HCT116 (cell line): ENCODE data around the gene SVIL. TPM values are rescaled to one million over a fixed set of nuclear protein-coding genes. Genes with fewer than 3 reads are reported as not detected.

ENCODE experiments used
- ATAC-seq: fragments of 200-7000 bp; cut with Tn5 transposase; 2 replicates; pipeline ENCODE4 v1.9.1; 2020; ENCODE audit warnings: mild to moderate bottlenecking, moderate library complexity
- BruUV-seq: library from RNA; stranded (reverse); fragments of 400-500 nt; replicated peaks from 2 replicates; lab custom pipeline; 2021; lab: Mats Ljungman, UMichigan
- CTCF ChIA-PET: fragments of 300-600 bp; sonication (Branson Sonifier 250); formaldehyde crosslinking; loops from one replicate; lab custom pipeline; 2021; ENCODE audit warnings: antibody characterized with exemption; lab: Charles Lee
- POLR2A ChIA-PET: fragments of 300-600, 350-600 bp; sonication (Branson Sonifier 250); formaldehyde crosslinking; loops from one replicate; lab custom pipeline; 2021; ENCODE audit warnings: antibody characterized with exemption; lab: Charles Lee
- RAD21 ChIA-PET, 2 experiments: fragments of 300-600 bp; sonication (Branson Sonifier 250); formaldehyde crosslinking; loops; one replicate each; lab custom pipeline; 2023; ENCODE audit warnings: low total read pairs in 2 of 2; ENCODE audit not compliant: uncharacterized antibody in 2 of 2, unreplicated experiment in 2 of 2, low non-redundant PET in 1 of 2; lab: Charles Lee
- DNase-seq: peaks from one replicate; pipeline ENCODE4 v3.0.0-alpha.2; 2010; ENCODE audit warnings: low read depth, low spot score
- H2AFZ ChIP-seq: fragments of 200-600 bp; shearing (Covaris generic), sonication (generic); 2 replicates; pipeline ENCODE4 v1.6.1; 2017; ENCODE audit warnings: low read depth, mixed run types, mixed read lengths, antibody characterized with exemption, low read length; ENCODE audit not compliant: poor library complexity, severe bottlenecking
- H3K27ac ChIP-seq: 2 replicates; pipeline ENCODE4 v1.5.1; 2012; ENCODE audit warnings: low read depth, low read length
- H3K27me3 ChIP-seq: fragments of 200-600 bp; sonication (generic); 2 replicates; pipeline ENCODE4 v1.6.1; 2016; ENCODE audit warnings: mixed run types, low read length, mixed read lengths; ENCODE audit not compliant: insufficient read depth
- H3K36me3 ChIP-seq, 2 experiments: fragments of 200-500 bp in 1 of 2; fragments of 200-600 bp in 1 of 2; sonication (Bioruptor generic) in 1 of 2; sonication (generic) in 1 of 2; 2 replicates each; pipeline versions ENCODE4 v1.5.1 to v1.6.1; 2014 to 2016; ENCODE audit warnings: low read length in 2 of 2, inconsistent platforms in 1 of 2, mixed read lengths in 1 of 2, mixed run types in 1 of 2; ENCODE audit not compliant: insufficient read depth in 2 of 2, control insufficient read depth in 1 of 2
- H3K4me1 ChIP-seq, 2 experiments: fragments of 200-600 bp in 1 of 2; sonication (generic) in 1 of 2; 2 replicates each; pipeline versions ENCODE4 v1.5.1 to v1.6.1; 2012 to 2017; ENCODE audit warnings: low read length in 2 of 2, inconsistent platforms in 1 of 2, mild to moderate bottlenecking in 1 of 2, mixed read lengths in 1 of 2, mixed run types in 1 of 2, moderate library complexity in 1 of 2; ENCODE audit not compliant: insufficient read depth in 2 of 2, control insufficient read depth in 1 of 2
- H3K4me2 ChIP-seq: fragments of 200-600 bp; sonication (generic); 2 replicates; pipeline ENCODE4 v1.6.1; 2017; ENCODE audit warnings: mixed run types, low read length, mixed read lengths
- H3K4me3 ChIP-seq, 2 experiments: fragments of 200-600 bp in 1 of 2; sonication (generic) in 1 of 2; replicated peaks in 1 of 2; 2 replicates each; pipeline ENCODE4 v1.5.1; 2011 to 2016; ENCODE audit warnings: low read length in 2 of 2, control low read depth in 1 of 2, low read depth in 1 of 2, mild to moderate bottlenecking in 1 of 2, mixed read lengths in 1 of 2, mixed run types in 1 of 2
- H3K79me2 ChIP-seq: fragments of 200-600 bp; sonication (generic); 2 replicates; pipeline ENCODE4 v1.6.1; 2017; ENCODE audit warnings: mild to moderate bottlenecking, mixed run types, low read length, moderate library complexity, mixed read lengths; ENCODE audit not compliant: insufficient read depth
- H3K9ac ChIP-seq: fragments of 200-600 bp; sonication (generic); 2 replicates; pipeline ENCODE4 v1.6.1; 2016; ENCODE audit warnings: low read length, mixed read lengths
- H3K9me2 ChIP-seq: fragments of 200-600 bp; sonication (generic), shearing (Covaris generic); 2 replicates; pipeline ENCODE4 v1.6.1; 2017; ENCODE audit warnings: mixed run types, mild to moderate bottlenecking, moderate library complexity; ENCODE audit not compliant: insufficient read depth
- H3K9me3 ChIP-seq, 2 experiments: fragments of 200-500 bp in 1 of 2; fragments of 200-600 bp in 1 of 2; sonication (Bioruptor generic) in 1 of 2; sonication (generic) in 1 of 2; 2 replicates each; pipeline ENCODE4 v1.6.1; 2014 to 2017; ENCODE audit warnings: low read length in 2 of 2, mixed read lengths in 2 of 2, inconsistent platforms in 1 of 2, low read depth in 1 of 2, mild to moderate bottlenecking in 1 of 2, mixed run types in 1 of 2, moderate library complexity in 1 of 2; ENCODE audit not compliant: control insufficient read depth in 1 of 2, insufficient read depth in 1 of 2
- H4K20me1 ChIP-seq: fragments of 200-600 bp; sonication (generic), shearing (Covaris generic); 2 replicates; pipeline ENCODE4 v1.6.1; 2017; ENCODE audit warnings: mixed run types, mild to moderate bottlenecking, moderate library complexity; ENCODE audit not compliant: insufficient read depth
- ATF3 ChIP-seq: IDR thresholded peaks from 2 replicates; pipeline ENCODE4 v1.6.1; 2012
- CBX3 ChIP-seq: IDR thresholded peaks from 2 replicates; pipeline ENCODE4 v1.6.1; 2012; ENCODE audit warnings: low read depth
- EGR1 ChIP-seq: IDR thresholded peaks from 2 replicates; pipeline ENCODE4 v1.6.1; 2012; ENCODE audit warnings: low read depth
- EZH2 ChIP-seq: fragments of 200-600 bp; sonication (generic); IDR thresholded peaks from 2 replicates; pipeline ENCODE4 v1.6.1; 2017; ENCODE audit warnings: antibody characterized with exemption, mixed run types
- EZH2phosphoT487 ChIP-seq: fragments of 200-600 bp; IDR thresholded peaks from 2 replicates; pipeline ENCODE4 v1.6.1; 2018; ENCODE audit warnings: antibody characterized with exemption, borderline replicate concordance
- FOSL1 ChIP-seq: IDR thresholded peaks from 2 replicates; pipeline ENCODE4 v1.6.1; 2012; ENCODE audit warnings: low read depth
- POLR2AphosphoS5 ChIP-seq: IDR thresholded peaks from 2 replicates; pipeline ENCODE4 v1.6.1; 2011; ENCODE audit warnings: mild to moderate bottlenecking, low read depth, low read length, moderate library complexity
- RAD21 ChIP-seq: IDR thresholded peaks from 2 replicates; pipeline ENCODE4 v1.6.1; 2012; ENCODE audit warnings: low read depth, mild to moderate bottlenecking
- TCF7L2 ChIP-seq: IDR thresholded peaks from 2 replicates; pipeline ENCODE4 v1.7.0; 2011; ENCODE audit warnings: borderline replicate concordance, inconsistent platforms; ENCODE audit not compliant: insufficient read depth, insufficient read length; ENCODE audit errors: extremely low read depth
- YY1 ChIP-seq: IDR thresholded peaks from 2 replicates; pipeline ENCODE4 v1.6.1; 2011; ENCODE audit warnings: low read length, low read depth, moderate library complexity, mild to moderate bottlenecking; ENCODE audit not compliant: insufficient replicate concordance; ENCODE audit errors: extremely low read depth
- ZFX ChIP-seq: fragments of 450-650 bp; IDR thresholded peaks from 2 replicates; pipeline ENCODE4 v1.6.1; 2017
- ZNF274 ChIP-seq: fragments of 200-500 bp; sonication (Bioruptor generic); IDR thresholded peaks from 2 replicates; pipeline ENCODE4 v1.6.1; 2014; ENCODE audit warnings: mild to moderate bottlenecking, low read depth, low read length, inconsistent platforms
- intact Hi-C: fragments of 100-400 bp; cut with micrococcal nuclease; formaldehyde crosslinking; loops from 2 replicates; pipeline ENCODE4 v1.10.0; 2022
- total RNA-seq: library from RNA; stranded (reverse); gene quantifications from one replicate; pipeline ENCODE4 v1.2.1, GENCODE V29; 2021; ENCODE audit not compliant: unreplicated experiment
- TF ChIP-seq, protein P1 (sequence below): IDR thresholded peaks from 2 replicates; pipeline ENCODE4 v1.6.1; 2012; ENCODE audit warnings: low read depth

SVIL gene
- total RNA-seq, 1 experiment from 2014 or later = 27.0 TPM

- TF ChIP-seq, protein P1, sequence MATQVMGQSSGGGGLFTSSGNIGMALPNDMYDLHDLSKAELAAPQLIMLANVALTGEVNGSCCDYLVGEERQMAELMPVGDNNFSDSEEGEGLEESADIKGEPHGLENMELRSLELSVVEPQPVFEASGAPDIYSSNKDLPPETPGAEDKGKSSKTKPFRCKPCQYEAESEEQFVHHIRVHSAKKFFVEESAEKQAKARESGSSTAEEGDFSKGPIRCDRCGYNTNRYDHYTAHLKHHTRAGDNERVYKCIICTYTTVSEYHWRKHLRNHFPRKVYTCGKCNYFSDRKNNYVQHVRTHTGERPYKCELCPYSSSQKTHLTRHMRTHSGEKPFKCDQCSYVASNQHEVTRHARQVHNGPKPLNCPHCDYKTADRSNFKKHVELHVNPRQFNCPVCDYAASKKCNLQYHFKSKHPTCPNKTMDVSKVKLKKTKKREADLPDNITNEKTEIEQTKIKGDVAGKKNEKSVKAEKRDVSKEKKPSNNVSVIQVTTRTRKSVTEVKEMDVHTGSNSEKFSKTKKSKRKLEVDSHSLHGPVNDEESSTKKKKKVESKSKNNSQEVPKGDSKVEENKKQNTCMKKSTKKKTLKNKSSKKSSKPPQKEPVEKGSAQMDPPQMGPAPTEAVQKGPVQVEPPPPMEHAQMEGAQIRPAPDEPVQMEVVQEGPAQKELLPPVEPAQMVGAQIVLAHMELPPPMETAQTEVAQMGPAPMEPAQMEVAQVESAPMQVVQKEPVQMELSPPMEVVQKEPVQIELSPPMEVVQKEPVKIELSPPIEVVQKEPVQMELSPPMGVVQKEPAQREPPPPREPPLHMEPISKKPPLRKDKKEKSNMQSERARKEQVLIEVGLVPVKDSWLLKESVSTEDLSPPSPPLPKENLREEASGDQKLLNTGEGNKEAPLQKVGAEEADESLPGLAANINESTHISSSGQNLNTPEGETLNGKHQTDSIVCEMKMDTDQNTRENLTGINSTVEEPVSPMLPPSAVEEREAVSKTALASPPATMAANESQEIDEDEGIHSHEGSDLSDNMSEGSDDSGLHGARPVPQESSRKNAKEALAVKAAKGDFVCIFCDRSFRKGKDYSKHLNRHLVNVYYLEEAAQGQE = no peak
- TF ChIP-seq RAD21 (no peak), YY1 (no peak), EZH2 (no peak), TCF7L2 (no peak)
- TF ChIP-seq, all 23 proteins: peak for 0
Measured at GRCh38 chr10:29681676-29682448, 47.1 kb upstream of the SVIL start (continued).

GRCh38 chr10:29680091-29680490, 45.3 kb upstream of the SVIL start:
- H3K27me3 ChIP-seq = no peaks in the 10 kb centered on the region
- no peaks in the 10 kb centered on the region for H3K4me1 ChIP-seq
- H2AFZ ChIP-seq = no peak overlapping the region
- H3K36me3 ChIP-seq = peaks cover 2 to 16% of the 10 kb centered on the region in 2 experiments; a peak in 1 of 4 replicates
- no peak for DNase-seq
- no peak overlapping the region for H3K27ac ChIP-seq
- intact Hi-C loops = no loop called here
- H4K20me1 ChIP-seq = no peaks in the 10 kb centered on the region
- H3K9ac ChIP-seq = no peak overlapping the region
- H3K79me2 ChIP-seq = no peaks in the 10 kb centered on the region; the same call in 1 of the 2 replicates
- H3K4me3 ChIP-seq = no peak overlapping the region
- ChIA-PET RAD21 (no interaction called here), POLR2A (no interaction called here), CTCF (no interaction called here)
- H3K9me3 ChIP-seq = peaks cover 10 to 16% of the 10 kb centered on the region in 2 experiments; a peak in 2 of 4 replicates
- no TSS peak for BruUV-seq
- no peak overlapping the region for H3K4me2 ChIP-seq
- H3K9me2 ChIP-seq = no peaks in the 10 kb centered on the region
- no peak for ATAC-seq
- no peak for TF ChIP-seq CBX3
- no peak for TF ChIP-seq YY1
- no peak for TF ChIP-seq EGR1
- no peak for TF ChIP-seq FOSL1
- TF ChIP-seq, protein P1 = no peak
- TF ChIP-seq EZH2phosphoT487 = no peak
- no peak for TF ChIP-seq ZNF274
- TF ChIP-seq ZFX = no peak
- no peak for TF ChIP-seq ATF3
- no peak for TF ChIP-seq POLR2AphosphoS5
- TF ChIP-seq TCF7L2 = no peak
